Chondrocyte (in vitro differentiated cells): ENCODE data around the gene TMEM158. TPM values are rescaled to one million over a fixed set of nuclear protein-coding genes. Genes with fewer than 3 reads are reported as not detected.

Experiments used
- DNase-seq: peaks from one replicate; pipeline ENCODE4 v3.0.0; 2021; ENCODE audit warnings: mixed read lengths, low spot score
- H3K27ac Mint-ChIP-seq: one replicate; pipeline ENCODE4 v1.8.0; 2021; ENCODE audit warnings: mild to moderate bottlenecking, moderate library complexity, mixed read lengths; ENCODE audit not compliant: unreplicated experiment
- H3K27me3 Mint-ChIP-seq: 2 replicates; pipeline ENCODE4 v1.8.0; 2021; ENCODE audit warnings: low read depth, mixed read lengths
- H3K36me3 Mint-ChIP-seq: 2 replicates; pipeline ENCODE4 v1.8.0; 2021; ENCODE audit warnings: low read depth, mixed read lengths
- H3K4me1 Mint-ChIP-seq: 2 replicates; pipeline ENCODE4 v1.8.0; 2021; ENCODE audit warnings: low read depth, mild to moderate bottlenecking, mixed read lengths
- H3K4me3 Mint-ChIP-seq: one replicate; pipeline ENCODE4 v1.8.0; 2021; ENCODE audit warnings: mild to moderate bottlenecking, moderate library complexity, mixed read lengths; ENCODE audit not compliant: unreplicated experiment
- H3K9me3 Mint-ChIP-seq: 2 replicates; pipeline ENCODE4 v1.8.0; 2021; ENCODE audit warnings: low read depth, mixed read lengths
- CTCF ChIP-seq: fragments of 200-600 bp; sonication (generic); IDR thresholded peaks from 2 replicates; pipeline ENCODE4 v1.5.0; 2021; ENCODE audit warnings: antibody characterized with exemption, mild to moderate bottlenecking, moderate library complexity
- total RNA-seq: library from RNA; stranded (reverse); gene quantifications from 3 replicates; pipeline ENCODE4 v1.2.1, GENCODE V29; 2021

TMEM158 gene
- total RNA-seq, 1 donor from 2014 or later, result 6.9 TPM

DNA sequence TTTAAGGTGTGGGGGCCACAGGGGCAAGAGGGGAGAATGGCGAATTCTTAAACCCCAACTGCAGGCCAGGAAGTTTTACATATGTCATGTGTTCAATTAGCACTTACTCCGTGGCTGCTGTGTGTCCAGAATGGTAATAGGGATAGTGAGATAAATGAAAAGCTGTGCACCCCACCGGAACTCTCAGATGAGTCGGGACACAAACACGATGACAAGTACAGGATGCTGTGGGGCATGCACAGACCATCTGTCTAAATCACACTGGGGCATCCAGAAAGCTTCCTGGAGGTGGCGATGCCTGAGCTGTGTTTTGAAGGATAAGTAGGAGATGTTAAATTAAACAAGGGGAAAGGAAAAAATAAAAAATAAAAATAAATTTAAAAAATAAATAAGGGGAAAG lies 18.3 kb upstream of the TMEM158 start:
- H3K36me3 Mint-ChIP-seq, result no peaks in the 10 kb centered on the region
- no peak overlapping the region for H3K27ac Mint-ChIP-seq
- H3K4me1 Mint-ChIP-seq, result no peaks in the 10 kb centered on the region
- no peak for DNase-seq
- TF ChIP-seq CTCF, result no peak
- H3K9me3 Mint-ChIP-seq, result no peaks in the 10 kb centered on the region
- no peak overlapping the region for H3K4me3 Mint-ChIP-seq
- H3K27me3 Mint-ChIP-seq, result peaks cover 2% of the 10 kb centered on the region

DNA sequence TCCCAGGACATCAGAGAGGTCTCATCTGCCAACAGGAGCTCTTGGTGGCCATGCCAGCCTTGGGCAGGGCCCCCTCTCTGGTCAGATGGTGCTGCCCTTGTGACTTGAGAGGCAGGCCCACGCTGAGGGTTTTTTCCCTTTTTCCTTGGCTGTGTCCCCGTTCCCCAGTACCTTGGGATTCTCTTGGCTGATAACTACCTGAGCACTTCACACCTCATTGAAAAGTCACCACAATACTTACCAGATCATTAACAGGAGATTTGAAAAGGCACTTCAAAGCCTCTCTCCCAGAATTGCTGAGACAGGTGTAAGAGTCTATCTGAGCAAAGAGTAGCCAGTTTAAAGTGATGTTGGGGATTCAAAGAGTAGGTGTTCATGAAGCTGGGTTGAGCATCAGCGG lies 15.1 kb upstream of the TMEM158 start:
- Mint-ChIP-seq H3K36me3 (no peaks in the 10 kb centered on the region), H3K9me3 (no peaks in the 10 kb centered on the region), H3K27me3 (peaks cover 4% of the 10 kb centered on the region), H3K4me3 (no peak overlapping the region), H3K27ac (no peak overlapping the region), H3K4me1 (no peaks in the 10 kb centered on the region)
- no peak for DNase-seq
- no peak for TF ChIP-seq CTCF

DNA sequence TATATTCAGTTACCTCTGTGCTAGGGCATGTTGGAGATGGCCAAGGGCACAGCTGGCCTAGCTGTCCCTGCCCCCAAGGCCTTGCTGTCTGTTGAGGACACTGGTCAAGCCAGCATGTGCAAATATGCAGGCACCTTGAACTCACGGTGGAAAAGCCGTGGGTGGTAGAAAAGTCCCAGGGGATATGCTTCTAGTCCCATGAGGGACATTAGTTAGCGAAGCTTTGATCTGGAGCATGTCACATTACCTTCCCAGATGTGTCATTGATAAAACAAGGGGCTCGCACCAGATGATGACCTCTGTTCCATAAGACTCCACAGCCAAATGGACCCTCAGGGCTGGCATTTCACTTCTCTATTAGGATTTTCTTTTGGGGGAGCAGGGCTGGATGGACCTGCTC lies 14.2 kb upstream of the TMEM158 start:
- H3K36me3 Mint-ChIP-seq, result no peaks in the 10 kb centered on the region
- no peaks in the 10 kb centered on the region for H3K4me1 Mint-ChIP-seq
- DNase-seq, result no peak
- H3K27ac Mint-ChIP-seq, result no peak overlapping the region
- peaks cover 7% of the 10 kb centered on the region for H3K9me3 Mint-ChIP-seq
- peaks cover 4% of the 10 kb centered on the region for H3K27me3 Mint-ChIP-seq
- no peak overlapping the region for H3K4me3 Mint-ChIP-seq
- TF ChIP-seq CTCF, result no peak

- TF ChIP-seq CTCF, result no peak
- peaks cover 9% of the 10 kb centered on the region for H3K9me3 Mint-ChIP-seq
- H3K4me1 Mint-ChIP-seq, result no peaks in the 10 kb centered on the region
- no peak for DNase-seq
- H3K27ac Mint-ChIP-seq, result no peak overlapping the region
- peaks cover 2% of the 10 kb centered on the region for H3K27me3 Mint-ChIP-seq
- H3K4me3 Mint-ChIP-seq, result no peak overlapping the region
- no peaks in the 10 kb centered on the region for H3K36me3 Mint-ChIP-seq
Observed at GRCh38 chr3:45239254-45239653, 13.2 kb upstream of the TMEM158 start.

DNA sequence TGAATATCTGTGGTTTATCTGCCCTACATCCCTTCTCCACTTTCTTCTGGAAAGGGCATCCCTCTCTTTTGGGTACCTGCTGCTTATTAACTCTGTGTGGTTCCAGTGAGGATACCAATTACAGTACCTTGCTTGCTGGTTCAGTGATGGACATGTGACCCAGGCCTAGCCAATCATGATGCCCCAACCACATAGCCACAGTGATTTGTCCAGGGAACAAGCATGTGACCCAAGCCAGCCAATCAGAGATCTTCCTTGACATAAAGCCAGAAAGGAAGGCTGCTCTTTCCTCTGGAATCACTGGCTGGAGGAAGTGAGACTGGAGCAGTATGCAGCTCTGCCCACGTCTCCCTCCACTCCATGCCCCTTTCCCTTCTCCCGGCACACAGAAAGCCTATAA lies 10.9 kb upstream of the TMEM158 start:
- H3K4me3 Mint-ChIP-seq, result no peak overlapping the region
- no peak for DNase-seq
- H3K4me1 Mint-ChIP-seq, result peaks cover 5% of the 10 kb centered on the region
- TF ChIP-seq CTCF, result no peak
- no peak overlapping the region for H3K27ac Mint-ChIP-seq
- no peaks in the 10 kb centered on the region for H3K36me3 Mint-ChIP-seq
- peaks cover 9% of the 10 kb centered on the region for H3K9me3 Mint-ChIP-seq
- H3K27me3 Mint-ChIP-seq, result peaks cover 2% of the 10 kb centered on the region
